CD14-positive monocyte (primary cell): Measurements from ENCODE around the gene ACVRL1. TPM values are rescaled to one million over a fixed set of nuclear protein-coding genes. Genes with fewer than 3 reads are reported as not detected.

Experiments used
- DNase-seq, 3 donors: peaks; one replicate each; pipeline ENCODE4 v3.0.0-alpha.2; 2011 to 2022
- H2AFZ ChIP-seq: 2 replicates; pipeline ENCODE4 v1.6.0; 2012; ENCODE audit warnings: mild to moderate bottlenecking, low read depth, low read length, inconsistent platforms; ENCODE audit not compliant: insufficient read depth, poor library complexity, severe bottlenecking
- H3K27ac ChIP-seq, 2 donors: 1 replicate in 1 of 2; 2 replicates in 1 of 2; pipeline ENCODE4 v1.5.1; 2012 to 2013; ENCODE audit warnings: low read length in 2 of 2, control low read depth in 1 of 2, inconsistent platforms in 1 of 2, low read depth in 1 of 2, mild to moderate bottlenecking in 1 of 2
- H3K27me3 ChIP-seq, 2 donors: one replicate each; pipeline versions ENCODE4 v1.6.0 to v1.6.1; 2011 to 2013; ENCODE audit warnings: low read length in 2 of 2; ENCODE audit not compliant: control insufficient read depth in 2 of 2, insufficient read depth in 2 of 2
- H3K36me3 ChIP-seq, 2 donors: replicated peaks in 1 of 2; 1 replicate in 1 of 2; 2 replicates in 1 of 2; pipeline versions ENCODE4 v1.5.1 to v1.6.1; 2012 to 2013; ENCODE audit warnings: low read length in 2 of 2, control low read depth in 1 of 2, inconsistent platforms in 1 of 2, mild to moderate bottlenecking in 1 of 2; ENCODE audit not compliant: insufficient read depth in 2 of 2, control insufficient read depth in 1 of 2
- H3K4me1 ChIP-seq, 2 donors: 1 replicate in 1 of 2; 2 replicates in 1 of 2; pipeline versions ENCODE4 v1.5.1 to v1.6.1; 2012 to 2013; ENCODE audit warnings: low read length in 2 of 2, control low read depth in 1 of 2, inconsistent platforms in 1 of 2, mild to moderate bottlenecking in 1 of 2, moderate library complexity in 1 of 2; ENCODE audit not compliant: insufficient read depth in 2 of 2, control insufficient read depth in 1 of 2
- H3K4me2 ChIP-seq: replicated peaks from 2 replicates; pipeline ENCODE3; 2012; ENCODE audit warnings: low read length, moderate library complexity, mild to moderate bottlenecking; ENCODE audit not compliant: poor library complexity, severe bottlenecking; ENCODE audit errors: extremely low read depth
- H3K4me3 ChIP-seq, 3 experiments: fragments of 200-600 bp in 1 of 3; sonication (generic) in 1 of 3; replicated peaks in 1 of 3; 1 replicate in 2 of 3; 2 replicates in 1 of 3; pipeline ENCODE4 v1.5.1; 2011 to 2013; ENCODE audit warnings: low read length in 3 of 3, mild to moderate bottlenecking in 3 of 3, control low read depth in 2 of 3, low read depth in 2 of 3, inconsistent platforms in 1 of 3, moderate library complexity in 1 of 3
- H3K79me2 ChIP-seq: 2 replicates; pipeline ENCODE4 v1.6.0; 2012; ENCODE audit warnings: mild to moderate bottlenecking, control low read depth, inconsistent platforms, low read length, moderate library complexity; ENCODE audit not compliant: insufficient read depth
- H3K9ac ChIP-seq: 2 replicates; pipeline ENCODE4 v1.6.0; 2017; ENCODE audit warnings: low read length, mild to moderate bottlenecking; ENCODE audit not compliant: insufficient read depth, poor library complexity, severe bottlenecking
- H3K9me3 ChIP-seq, 2 donors: replicated peaks in 1 of 2; 1 replicate in 1 of 2; 2 replicates in 1 of 2; pipeline versions ENCODE4 v1.5.1 to v1.6.1; 2012 to 2013; ENCODE audit warnings: low read length in 2 of 2, control low read depth in 1 of 2; ENCODE audit not compliant: control insufficient read depth in 1 of 2, insufficient read depth in 1 of 2
- H4K20me1 ChIP-seq: 2 replicates; pipeline ENCODE4 v1.6.0; 2012; ENCODE audit warnings: mild to moderate bottlenecking, low read length, control low read depth, moderate library complexity; ENCODE audit not compliant: insufficient read depth
- H3K27ac Mint-ChIP-seq, 7 donors: one replicate each; pipeline ENCODE4 v1.8.0; 2020; ENCODE audit warnings: mild to moderate bottlenecking in 7 of 7, mixed read lengths in 7 of 7, moderate library complexity in 6 of 7, inconsistent platforms in 2 of 7
- H3K27me3 Mint-ChIP-seq, 3 donors: one replicate each; pipeline ENCODE4 v1.8.0; 2021 to 2022; ENCODE audit warnings: low read depth in 3 of 3, mild to moderate bottlenecking in 3 of 3, mixed read lengths in 3 of 3, moderate library complexity in 3 of 3, inconsistent platforms in 1 of 3
- H3K36me3 Mint-ChIP-seq, 2 donors: one replicate each; pipeline ENCODE4 v1.8.0; 2020; ENCODE audit warnings: mixed read lengths in 2 of 2, inconsistent platforms in 1 of 2, mild to moderate bottlenecking in 1 of 2
- H3K4me1 Mint-ChIP-seq: one replicate; pipeline ENCODE4 v1.8.0; 2020; ENCODE audit warnings: mild to moderate bottlenecking, mixed read lengths
- H3K4me3 Mint-ChIP-seq, 2 donors: one replicate each; pipeline ENCODE4 v1.8.0; 2020; ENCODE audit warnings: mild to moderate bottlenecking in 2 of 2, mixed read lengths in 2 of 2, moderate library complexity in 1 of 2
- H3K9me3 Mint-ChIP-seq, 7 donors: one replicate each; pipeline ENCODE4 v1.8.0; 2020 to 2022; ENCODE audit warnings: mixed read lengths in 7 of 7, mild to moderate bottlenecking in 6 of 7, moderate library complexity in 6 of 7, inconsistent platforms in 2 of 7
- WGBS: methylation state at CpG from one replicate; pipeline ENCODE4 v1.1.5; 2013; ENCODE audit warnings: missing lambda C conversion rate; ENCODE audit not compliant: insufficient coverage; 5-methylcytosine and 5-hydroxymethylcytosine counted together
- intact Hi-C, 2 donors: fragments of 100-400 bp; cut with micrococcal nuclease; formaldehyde crosslinking; loops; one replicate each; pipeline versions ENCODE4 v1.15.0 to v1.15.1; 2023
- polyA plus RNA-seq, 3 donors: library from polyadenylated mRNA; depleted of rRNA in 1 of 3; unstranded in 2 of 3; stranded (reverse) in 1 of 3; fragments of 300-500 nt in 2 of 3; fragments of >200 nt in 1 of 3; fragmentation: Illumina TruSeq in 2 of 3; gene quantifications; 1 replicate in 2 of 3; 2 replicates in 1 of 3; pipeline ENCODE4 v1.2.3, GENCODE V29; 2012 to 2021
- TF ChIP-seq, protein P1 (sequence below): fragments of 200-600 bp; IDR thresholded peaks from one replicate; pipeline ENCODE4 v1.8.0; 2022; ENCODE audit warnings: antibody characterized with exemption, mild to moderate bottlenecking

Gene ACVRL1
- polyA plus RNA-seq, 3 donors: 1.5 to 3.6 (median 2.0) TPM

DNA sequence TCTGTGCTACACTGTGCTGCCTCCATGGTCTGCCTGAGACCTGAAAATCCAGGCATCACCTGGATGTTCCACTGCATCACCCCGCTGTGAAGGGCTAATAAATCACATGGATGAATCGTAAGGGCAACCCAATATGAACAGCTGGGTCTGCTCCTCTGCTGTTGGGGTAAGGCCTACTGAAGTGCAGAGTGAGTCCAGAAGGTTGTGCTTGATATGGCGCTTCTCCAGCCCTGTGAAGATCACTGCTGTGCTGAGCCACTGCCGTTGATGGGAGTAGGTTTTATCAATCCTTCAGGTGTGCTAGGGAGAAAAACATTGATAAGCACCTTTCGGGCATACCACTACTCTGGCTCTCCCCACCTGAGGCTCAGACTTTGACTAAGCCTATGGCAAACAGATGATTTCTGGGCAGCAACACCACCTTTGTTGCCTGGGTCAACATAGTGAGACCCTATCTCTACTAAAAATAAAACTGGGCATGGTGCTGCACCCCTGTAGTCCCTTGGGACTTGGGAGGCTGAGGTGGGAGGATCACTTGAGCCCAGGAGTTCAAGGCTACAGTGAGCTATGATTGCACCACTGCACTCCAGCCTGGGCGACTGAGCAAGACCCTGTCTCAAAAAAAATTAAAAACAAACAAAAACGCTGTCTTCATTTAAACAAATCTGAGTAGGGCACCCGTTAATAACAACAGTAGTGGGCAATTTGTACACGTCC lies 1.7 kb downstream of the ACVRL1 start:
- peaks cover 10 to 22% of the 10 kb centered on the region in 2 donors for H3K27me3 ChIP-seq
- TF ChIP-seq, protein P1, sequence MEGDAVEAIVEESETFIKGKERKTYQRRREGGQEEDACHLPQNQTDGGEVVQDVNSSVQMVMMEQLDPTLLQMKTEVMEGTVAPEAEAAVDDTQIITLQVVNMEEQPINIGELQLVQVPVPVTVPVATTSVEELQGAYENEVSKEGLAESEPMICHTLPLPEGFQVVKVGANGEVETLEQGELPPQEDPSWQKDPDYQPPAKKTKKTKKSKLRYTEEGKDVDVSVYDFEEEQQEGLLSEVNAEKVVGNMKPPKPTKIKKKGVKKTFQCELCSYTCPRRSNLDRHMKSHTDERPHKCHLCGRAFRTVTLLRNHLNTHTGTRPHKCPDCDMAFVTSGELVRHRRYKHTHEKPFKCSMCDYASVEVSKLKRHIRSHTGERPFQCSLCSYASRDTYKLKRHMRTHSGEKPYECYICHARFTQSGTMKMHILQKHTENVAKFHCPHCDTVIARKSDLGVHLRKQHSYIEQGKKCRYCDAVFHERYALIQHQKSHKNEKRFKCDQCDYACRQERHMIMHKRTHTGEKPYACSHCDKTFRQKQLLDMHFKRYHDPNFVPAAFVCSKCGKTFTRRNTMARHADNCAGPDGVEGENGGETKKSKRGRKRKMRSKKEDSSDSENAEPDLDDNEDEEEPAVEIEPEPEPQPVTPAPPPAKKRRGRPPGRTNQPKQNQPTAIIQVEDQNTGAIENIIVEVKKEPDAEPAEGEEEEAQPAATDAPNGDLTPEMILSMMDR: no peak
- H3K36me3 Mint-ChIP-seq: peaks cover 6 to 19% of the 10 kb centered on the region in 2 donors
- H3K9me3 ChIP-seq: no peaks in the 10 kb centered on the region
- H3K27me3 Mint-ChIP-seq: peaks cover 17 to 28% (median 23%) of the 10 kb centered on the region in 3 donors
- no peaks in the 10 kb centered on the region for H4K20me1 ChIP-seq
- no peak overlapping the region for H3K4me3 ChIP-seq
- intact Hi-C loops: no loop called here
- DNase-seq: no peak
- no peaks in the 10 kb centered on the region for H3K36me3 ChIP-seq
- H3K27ac ChIP-seq: no peak overlapping the region
- H3K9ac ChIP-seq: no peak overlapping the region
- no peak overlapping the region for H2AFZ ChIP-seq
- H3K79me2 ChIP-seq: peaks cover 5% of the 10 kb centered on the region
- peak overlapping the region in 1 of 2 donors; percentile 35 for H3K4me3 Mint-ChIP-seq
- H3K4me2 ChIP-seq: no peak overlapping the region
- H3K4me1 Mint-ChIP-seq: peaks cover 62% of the 10 kb centered on the region
- H3K4me1 ChIP-seq: peaks cover 58 to 71% of the 10 kb centered on the region in 2 donors
- peaks cover 0 to 8% (median 0%) of the 10 kb centered on the region in 7 donors for H3K9me3 Mint-ChIP-seq
- WGBS: 98% methylated on average over 7 of the region's 9 CpGs
- no peak overlapping the region for H3K27ac Mint-ChIP-seq

DNA sequence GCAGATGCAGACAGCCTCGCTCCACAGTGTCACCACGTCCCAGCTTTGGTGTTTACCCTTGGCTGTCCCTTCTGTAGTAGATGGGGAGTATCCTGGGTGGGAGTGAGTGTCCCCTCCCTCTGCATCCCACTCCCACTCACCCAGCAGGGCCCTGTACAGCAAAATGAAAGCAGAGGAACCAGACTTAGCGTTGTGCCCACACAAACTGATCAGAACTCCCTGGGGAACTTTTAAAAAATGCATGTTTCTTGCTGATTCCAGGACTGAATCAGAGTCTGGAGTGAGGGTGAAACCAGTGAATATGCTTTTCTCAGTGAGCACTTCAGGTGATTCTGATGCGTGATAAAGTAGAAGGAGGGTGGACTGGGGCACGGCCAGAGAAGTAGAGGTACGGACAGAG lies 2.9 kb downstream of the ACVRL1 start:
- Mint-ChIP-seq H3K4me3 (peak overlapping the region in 1 of 2 donors; percentile 28), H3K4me1 (peaks cover 56% of the 10 kb centered on the region), H3K27me3 (peaks cover 17 to 28% (median 27%) of the 10 kb centered on the region in 3 donors), H3K9me3 (peaks cover 0 to 8% (median 0%) of the 10 kb centered on the region in 7 donors), H3K27ac (peak overlapping the region in 1 of 7 donors; percentile 16), H3K36me3 (peaks cover 10 to 21% of the 10 kb centered on the region in 2 donors)
- Histone ChIP-seq H3K36me3 (peaks cover 0 to 3% of the 10 kb centered on the region in 2 donors), H3K27me3 (peaks cover 10 to 22% of the 10 kb centered on the region in 2 donors), H3K9me3 (no peaks in the 10 kb centered on the region), H3K79me2 (peaks cover 5% of the 10 kb centered on the region), H3K4me2 (no peak overlapping the region), H4K20me1 (no peaks in the 10 kb centered on the region), H3K9ac (no peak overlapping the region), H3K4me3 (no peak overlapping the region), H2AFZ (no peak overlapping the region), H3K27ac (no peak overlapping the region), H3K4me1 (peaks cover 55 to 67% of the 10 kb centered on the region in 2 donors)
- TF ChIP-seq, protein P1: no peak
- intact Hi-C loops: no loop called here
- 100% methylated on average over 1 of the region's 6 CpGs for WGBS
- no peak for DNase-seq
